AG09309 (cell line): ENCODE measurements around the gene RFX2.
"Not testable (repeated sequence)": the region's sequence is repeated elsewhere in the genome, so short reads cannot be mapped to it uniquely, and the experiment has no call there.

ENCODE experiments used
- DNase-seq: peaks from one replicate; pipeline ENCODE4 v3.0.0-alpha.2; 2010; ENCODE audit warnings: low read depth
- H3K4me3 ChIP-seq: 2 replicates; pipeline ENCODE4 v1.5.1; 2011; ENCODE audit warnings: mild to moderate bottlenecking, low read depth, low read length, moderate library complexity; ENCODE audit not compliant: control insufficient read depth
- CTCF ChIP-seq: IDR thresholded peaks from 2 replicates; pipeline ENCODE4 v1.5.1; 2011; ENCODE audit warnings: mild to moderate bottlenecking, low read depth, low read length, inconsistent platforms; ENCODE audit not compliant: insufficient read depth, control insufficient read depth; ENCODE audit errors: missing control alignments

The RFX2 gene

GRCh38 chr19:5964816-5965565, 145.3 kb downstream of the RFX2 start:
- no peak overlapping the region for H3K4me3 ChIP-seq
- no peak for TF ChIP-seq CTCF
- DNase-seq: no peak

GRCh38 chr19:5963855-5964254, 146.4 kb downstream of the RFX2 start:
- DNase-seq: no peak
- TF ChIP-seq CTCF: no peak
- H3K4me3 ChIP-seq: no peak overlapping the region

GRCh38 chr19:5963259-5963658, 147.0 kb downstream of the RFX2 start:
- not testable (repeated sequence) for DNase-seq, H3K4me3 ChIP-seq

- DNase-seq: no peak
These were observed 148.0 kb downstream of the RFX2 start for GRCh38 chr19:5961969-5962945.

GRCh38 chr19:5961641-5961968, 148.7 kb downstream of the RFX2 start:
- H3K4me3 ChIP-seq, DNase-seq: not testable (repeated sequence)

More at GRCh38 chr19:5961969-5962945, 148.0 kb downstream of the RFX2 start:
- no peak overlapping the region for H3K4me3 ChIP-seq
- TF ChIP-seq CTCF: no peak

GRCh38 chr19:5960005-5961001, 150.0 kb downstream of the RFX2 start:
- no peak overlapping the region for H3K4me3 ChIP-seq
- no peak for DNase-seq
- TF ChIP-seq CTCF: no peak

GRCh38 chr19:5959260-5960004, 150.9 kb downstream of the RFX2 start:
- TF ChIP-seq CTCF: no peak
- no peak for DNase-seq
- no peak overlapping the region for H3K4me3 ChIP-seq
